ENCODE data around the gene ASMT.
"Not testable (repeated sequence)": the region's sequence is repeated elsewhere in the genome, so short reads cannot be mapped to it uniquely, and the experiment has no call there.

ASMT gene

GRCh38 chrX:1649621-1650020 lies 34.8 kb downstream of the ASMT start:
- no peak for DNase-seq (ENCODE audit: low spot score)

GRCh38 chrX:1652011-1652811 lies 37.4 kb downstream of the ASMT start:
- peak; percentile 41 for DNase-seq (ENCODE audit: low spot score)

GRCh38 chrX:1656379-1656778 lies 41.5 kb downstream of the ASMT start:
- no peak for DNase-seq (ENCODE audit: low spot score)

GRCh38 chrX:1657367-1658070 lies 42.7 kb downstream of the ASMT start:
- peak; percentile 68 for DNase-seq (ENCODE audit: low spot score)

- DNase-seq (ENCODE audit: low spot score), result peak; percentile 61
Measured at GRCh38 chrX:1658071-1658491, 43.2 kb downstream of the ASMT start.

GRCh38 chrX:1659664-1660461 lies 45.0 kb downstream of the ASMT start:
- DNase-seq (ENCODE audit: low spot score), result no peak

- DNase-seq (ENCODE audit: low spot score), result peak; percentile 33
Measured at GRCh38 chrX:1661048-1661921, 46.4 kb downstream of the ASMT start.

GRCh38 chrX:1661922-1662221 lies 47.0 kb downstream of the ASMT start:
- no peak for DNase-seq (ENCODE audit: low spot score)

- no peak for DNase-seq (ENCODE audit: low spot score)
Measured at GRCh38 chrX:1667566-1667965, 52.7 kb downstream of the ASMT start.

- no peak for DNase-seq (ENCODE audit: low spot score)
Measured at GRCh38 chrX:1673337-1673736, 58.5 kb downstream of the ASMT start.

GRCh38 chrX:1676866-1677265 lies 62.0 kb downstream of the ASMT start:
- DNase-seq (ENCODE audit: low spot score), result no peak

GRCh38 chrX:1679238-1679637 lies 64.4 kb downstream of the ASMT start:
- no peak for DNase-seq (ENCODE audit: low spot score)

- no peak for DNase-seq (ENCODE audit: low spot score)
Measured at GRCh38 chrX:1681439-1681838, 66.6 kb downstream of the ASMT start.

- DNase-seq (ENCODE audit: low spot score), result not testable (repeated sequence)
Measured at GRCh38 chrX:1681856-1682255, 67.0 kb downstream of the ASMT start.

GRCh38 chrX:1682501-1682900 lies 67.6 kb downstream of the ASMT start:
- not testable (repeated sequence) for DNase-seq (ENCODE audit: low spot score)

- DNase-seq (ENCODE audit: low spot score), result not testable (repeated sequence)
Measured at GRCh38 chrX:1684883-1685282, 70.0 kb downstream of the ASMT start.

- DNase-seq (ENCODE audit: low spot score), result not testable (repeated sequence)
Measured at GRCh38 chrX:1685444-1685880, 70.6 kb downstream of the ASMT start.

GRCh38 chrX:1686642-1687041 lies 71.8 kb downstream of the ASMT start:
- DNase-seq (ENCODE audit: low spot score), result no peak

Measured in SK-N-DZ (cell line).